Measurements from ENCODE around the gene TSHB.
A peak's percentile ranks its signal among the peaks of the same experiment; 100 is the strongest.

The TSHB gene

GRCh38 chr1:115029526-115029925, at the start of gene TSHB:
Gene TSHB, plus strand, starts transcription at chr1:115029826. Its CDS starts 3,537 bp downstream, at chr1:115033363.
- Histone ChIP-seq H3K4me1 (ENCODE audit: insufficient read depth, insufficient read length) (no peaks in the 10 kb centered on the region), H3K9me3 (ENCODE audit: insufficient read depth, low read length) (no peaks in the 10 kb centered on the region), H3K27me3 (ENCODE audit: insufficient read depth, insufficient read length) (no peaks in the 10 kb centered on the region), H3K36me3 (ENCODE audit: insufficient read depth, insufficient read length, low read length) (no peaks in the 10 kb centered on the region), H3K9ac (ENCODE audit: insufficient read length, low read depth) (no peak within 1 kb of the TSS), H3K4me3 (ENCODE audit: insufficient read length, low read depth) (no peak within 1 kb of the TSS)
- TF ChIP-seq SUZ12 (IDR thresholded peaks at IDR 0.05; ENCODE audit: extremely low read depth, insufficient read depth, insufficient read length), result no peak
- no peak for TF ChIP-seq YY1 (IDR thresholded peaks at IDR 0.05; ENCODE audit: insufficient read depth, insufficient read length)
- TF ChIP-seq ZNF274 (IDR thresholded peaks at IDR 0.05; ENCODE audit: low read depth, low read length), result no peak
- no peak for DNase-seq (ENCODE audit: low read depth, low spot score)

- no peak overlapping the region for H3K9ac ChIP-seq (ENCODE audit: insufficient read length, low read depth)
- H3K4me1 ChIP-seq (ENCODE audit: insufficient read depth, insufficient read length), result no peaks in the 10 kb centered on the region
- H3K4me3 ChIP-seq (ENCODE audit: insufficient read length, low read depth), result no peak overlapping the region
- TF ChIP-seq YY1 (IDR thresholded peaks at IDR 0.05; ENCODE audit: insufficient read depth, insufficient read length), result no peak
- TF ChIP-seq ZNF274 (IDR thresholded peaks at IDR 0.05; ENCODE audit: low read depth, low read length), result no peak
- no peak for TF ChIP-seq SUZ12 (IDR thresholded peaks at IDR 0.05; ENCODE audit: extremely low read depth, insufficient read depth, insufficient read length)
- no peaks in the 10 kb centered on the region for H3K27me3 ChIP-seq (ENCODE audit: insufficient read depth, insufficient read length)
- no peaks in the 10 kb centered on the region for H3K36me3 ChIP-seq (ENCODE audit: insufficient read depth, insufficient read length, low read length)
- DNase-seq (ENCODE audit: low read depth, low spot score), result no peak
- peaks cover 4% of the 10 kb centered on the region for H3K9me3 ChIP-seq (ENCODE audit: insufficient read depth, low read length)
Measured at GRCh38 chr1:114982251-114982650, 47.4 kb upstream of the TSHB start.

GRCh38 chr1:114986286-114986685, 43.3 kb upstream of the TSHB start:
- Histone ChIP-seq H3K9me3 (ENCODE audit: insufficient read depth, low read length) (peaks cover 22% of the 10 kb centered on the region), H3K27me3 (ENCODE audit: insufficient read depth, insufficient read length) (no peaks in the 10 kb centered on the region), H3K36me3 (ENCODE audit: insufficient read depth, insufficient read length, low read length) (no peaks in the 10 kb centered on the region), H3K4me1 (ENCODE audit: insufficient read depth, insufficient read length) (no peaks in the 10 kb centered on the region), H3K9ac (ENCODE audit: insufficient read length, low read depth) (no peak overlapping the region), H3K4me3 (ENCODE audit: insufficient read length, low read depth) (no peak overlapping the region)
- TF ChIP-seq YY1 (IDR thresholded peaks at IDR 0.05; ENCODE audit: insufficient read depth, insufficient read length), result no peak
- no peak for TF ChIP-seq SUZ12 (IDR thresholded peaks at IDR 0.05; ENCODE audit: extremely low read depth, insufficient read depth, insufficient read length)
- no peak for TF ChIP-seq ZNF274 (IDR thresholded peaks at IDR 0.05; ENCODE audit: low read depth, low read length)
- no peak for DNase-seq (ENCODE audit: low read depth, low spot score)

GRCh38 chr1:114988095-114988494, 41.5 kb upstream of the TSHB start:
- Histone ChIP-seq H3K27me3 (ENCODE audit: insufficient read depth, insufficient read length) (no peaks in the 10 kb centered on the region), H3K9ac (ENCODE audit: insufficient read length, low read depth) (no peak overlapping the region), H3K9me3 (ENCODE audit: insufficient read depth, low read length) (peaks cover 22% of the 10 kb centered on the region), H3K4me3 (ENCODE audit: insufficient read length, low read depth) (no peak overlapping the region), H3K4me1 (ENCODE audit: insufficient read depth, insufficient read length) (no peaks in the 10 kb centered on the region), H3K36me3 (ENCODE audit: insufficient read depth, insufficient read length, low read length) (no peaks in the 10 kb centered on the region)
- DNase-seq (ENCODE audit: low read depth, low spot score), result no peak
- TF ChIP-seq ZNF274 (IDR thresholded peaks at IDR 0.05; ENCODE audit: low read depth, low read length) (no peak), YY1 (IDR thresholded peaks at IDR 0.05; ENCODE audit: insufficient read depth, insufficient read length) (no peak), SUZ12 (IDR thresholded peaks at IDR 0.05; ENCODE audit: extremely low read depth, insufficient read depth, insufficient read length) (no peak)

GRCh38 chr1:114997510-114998289, 31.9 kb upstream of the TSHB start:
- Histone ChIP-seq H3K9ac (ENCODE audit: insufficient read length, low read depth) (no peak overlapping the region), H3K9me3 (ENCODE audit: insufficient read depth, low read length) (no peaks in the 10 kb centered on the region), H3K27me3 (ENCODE audit: insufficient read depth, insufficient read length) (no peaks in the 10 kb centered on the region), H3K4me1 (ENCODE audit: insufficient read depth, insufficient read length) (no peaks in the 10 kb centered on the region), H3K36me3 (ENCODE audit: insufficient read depth, insufficient read length, low read length) (no peaks in the 10 kb centered on the region), H3K4me3 (ENCODE audit: insufficient read length, low read depth) (no peak overlapping the region)
- no peak for DNase-seq (ENCODE audit: low read depth, low spot score)
- no peak for TF ChIP-seq ZNF274 (IDR thresholded peaks at IDR 0.05; ENCODE audit: low read depth, low read length)
- TF ChIP-seq SUZ12 (IDR thresholded peaks at IDR 0.05; ENCODE audit: extremely low read depth, insufficient read depth, insufficient read length), result no peak

GRCh38 chr1:115006191-115006590, 23.4 kb upstream of the TSHB start:
- TF ChIP-seq SUZ12 (IDR thresholded peaks at IDR 0.05; ENCODE audit: extremely low read depth, insufficient read depth, insufficient read length) (no peak), ZNF274 (IDR thresholded peaks at IDR 0.05; ENCODE audit: low read depth, low read length) (no peak), YY1 (IDR thresholded peaks at IDR 0.05; ENCODE audit: insufficient read depth, insufficient read length) (no peak)
- Histone ChIP-seq H3K4me3 (ENCODE audit: insufficient read length, low read depth) (no peak overlapping the region), H3K27me3 (ENCODE audit: insufficient read depth, insufficient read length) (no peaks in the 10 kb centered on the region), H3K9ac (ENCODE audit: insufficient read length, low read depth) (no peak overlapping the region), H3K4me1 (ENCODE audit: insufficient read depth, insufficient read length) (no peaks in the 10 kb centered on the region), H3K9me3 (ENCODE audit: insufficient read depth, low read length) (peaks cover 6% of the 10 kb centered on the region; the same call in 1 of the 2 replicates), H3K36me3 (ENCODE audit: insufficient read depth, insufficient read length, low read length) (no peaks in the 10 kb centered on the region)
- no peak for DNase-seq (ENCODE audit: low read depth, low spot score)

GRCh38 chr1:115012006-115012405, 17.6 kb upstream of the TSHB start:
- no peaks in the 10 kb centered on the region for H3K27me3 ChIP-seq (ENCODE audit: insufficient read depth, insufficient read length)
- no peak overlapping the region for H3K4me3 ChIP-seq (ENCODE audit: insufficient read length, low read depth)
- H3K9ac ChIP-seq (ENCODE audit: insufficient read length, low read depth), result no peak overlapping the region
- no peaks in the 10 kb centered on the region for H3K36me3 ChIP-seq (ENCODE audit: insufficient read depth, insufficient read length, low read length)
- H3K9me3 ChIP-seq (ENCODE audit: insufficient read depth, low read length), result peaks cover 18% of the 10 kb centered on the region; the same call in 1 of the 2 replicates
- peak; percentile 23 for DNase-seq (ENCODE audit: low read depth, low spot score)
- TF ChIP-seq YY1 (IDR thresholded peaks at IDR 0.05; ENCODE audit: insufficient read depth, insufficient read length) (no peak), ZNF274 (IDR thresholded peaks at IDR 0.05; ENCODE audit: low read depth, low read length) (no peak), SUZ12 (IDR thresholded peaks at IDR 0.05; ENCODE audit: extremely low read depth, insufficient read depth, insufficient read length) (no peak)
- H3K4me1 ChIP-seq (ENCODE audit: insufficient read depth, insufficient read length), result no peaks in the 10 kb centered on the region

Data from NT2/D1 (cell line).